Measurements from ENCODE around the gene TRIP10. TPM values are rescaled to one million over a fixed set of nuclear protein-coding genes. Genes with fewer than 3 reads are reported as not detected.
"Not testable (repeated sequence)": the region's sequence is repeated elsewhere in the genome, so short reads cannot be mapped to it uniquely, and the experiment has no call there.

TRIP10 gene
- total and polyA plus RNA-seq, 2 of the 13 experiments (the other 11 are each of a cell fraction or from before 2014, with no cell fraction given): 32.5 to 33.2 TPM

DNA sequence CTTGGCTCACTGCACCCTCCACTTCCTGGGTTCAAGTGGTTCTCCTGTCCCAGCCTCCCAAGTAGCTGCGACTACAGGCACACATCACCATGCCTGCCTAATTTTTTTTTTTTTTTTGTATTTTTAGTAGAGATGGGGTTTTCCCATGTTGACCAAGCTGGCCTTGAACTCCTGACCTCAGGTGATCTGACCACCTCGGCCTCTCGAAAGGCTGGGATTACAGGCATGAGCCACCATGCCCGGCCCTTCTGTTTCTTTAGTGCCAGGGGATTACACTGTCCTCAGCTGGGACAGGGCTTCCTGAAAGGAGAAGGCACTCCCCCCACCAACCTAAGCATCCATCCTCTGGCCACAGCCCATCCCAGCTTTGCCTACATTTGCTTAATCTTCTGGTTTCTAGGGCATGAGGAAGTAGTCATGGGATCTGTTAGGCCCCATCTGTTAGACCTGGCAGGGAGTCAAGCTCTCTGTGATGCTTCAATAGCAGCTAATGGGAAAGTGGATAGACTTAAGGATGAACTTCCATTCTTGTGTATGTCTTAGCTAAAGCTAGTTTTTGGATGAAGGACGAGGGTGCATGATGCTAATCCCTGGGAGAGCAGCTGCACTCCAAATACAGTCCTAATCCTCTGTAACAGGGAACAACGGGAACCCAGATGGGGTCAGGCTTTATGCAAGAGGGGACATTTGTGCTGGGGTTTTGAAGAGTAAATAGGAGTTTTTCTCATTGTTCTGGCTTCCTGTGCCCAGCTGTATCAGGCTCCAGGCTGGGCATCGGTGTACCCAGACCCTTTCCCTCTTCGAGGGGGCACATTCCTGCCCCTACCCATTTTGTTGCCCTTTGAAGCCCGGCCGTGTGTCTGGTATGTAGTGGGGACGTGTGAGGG, 35.6 kb downstream of the TRIP10 start (continued):
- TF ChIP-seq, protein P1, sequence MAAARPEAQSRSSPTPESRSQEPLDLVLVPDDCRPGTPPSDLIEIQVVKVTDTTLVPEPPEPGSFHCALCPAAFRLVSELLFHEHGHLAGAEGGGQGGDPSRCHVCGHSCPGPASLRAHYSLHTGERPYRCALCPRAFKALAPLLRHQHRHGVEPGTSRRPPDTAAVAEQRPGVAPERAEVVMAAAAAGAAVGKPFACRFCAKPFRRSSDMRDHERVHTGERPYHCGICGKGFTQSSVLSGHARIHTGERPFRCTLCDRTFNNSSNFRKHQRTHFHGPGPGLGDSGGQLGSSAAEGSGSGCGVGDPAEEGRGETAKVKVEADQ (CRISPR knock-in tag; IDR thresholded peaks at IDR 0.05; ENCODE audit: borderline replicate concordance): no peak

DNA sequence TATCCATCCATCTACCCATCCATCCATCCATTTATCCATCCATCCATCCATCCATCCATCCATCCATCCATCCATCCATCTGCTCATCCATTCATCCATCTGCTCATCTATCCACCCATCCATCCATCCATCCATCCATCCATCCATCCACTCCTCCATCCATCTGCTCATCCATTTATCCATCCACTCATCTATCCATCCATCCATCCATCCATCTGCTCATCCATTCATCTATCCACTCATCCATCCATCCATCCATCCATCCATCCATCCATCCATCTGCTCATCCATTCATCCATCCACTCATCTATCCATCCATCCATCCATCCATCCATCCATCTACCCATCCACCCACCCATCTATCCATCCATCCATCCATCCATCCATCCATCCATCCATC, 36.6 kb downstream of the TRIP10 start:
- in situ Hi-C loops (cut with HindIII; ENCODE audit: extremely low pct_ligation_motif_present, low pct_unique_long_range_greater_than_20kb); H3K27me3 ChIP-seq (ENCODE audit: control insufficient read depth in 1 of 2, insufficient read depth in 2 of 2, low read length in 2 of 2); BruUV-seq (replicated peaks); H2AFZ ChIP-seq (ENCODE audit: low read length); H3K9ac ChIP-seq (ENCODE audit: insufficient read depth, low read depth, low read length); ATAC-seq; FAIRE-seq; H3K27ac ChIP-seq (ENCODE audit: extremely low read length, insufficient read depth, low read length); DNase-seq (ENCODE audit: low spot score); H3K4me2 ChIP-seq (ENCODE audit: low read depth, low read length); H4K20me1 ChIP-seq (ENCODE audit: insufficient read depth, low read length); intact Hi-C loops (cut with micrococcal nuclease; ENCODE audit: unreplicated experiment); H3K79me2 ChIP-seq (ENCODE audit: insufficient read depth, low read length); H3K36me3 ChIP-seq (replicated peaks in 1 of 2; ENCODE audit: control insufficient read depth in 1 of 2, insufficient read depth in 2 of 2, low read length in 2 of 2); H3K4me3 ChIP-seq (replicated peaks in 1 of 3; ENCODE audit: insufficient read depth in 1 of 3, low read depth in 2 of 3, low read length in 3 of 3); H3K9me3 ChIP-seq (ENCODE audit: low read length); POLR2A ChIA-PET; CTCF ChIA-PET (ENCODE audit: low intra/inter-chr PET ratio, low total read pairs); H3K4me1 ChIP-seq (ENCODE audit: insufficient read depth, low read length): not testable (repeated sequence)

DNA sequence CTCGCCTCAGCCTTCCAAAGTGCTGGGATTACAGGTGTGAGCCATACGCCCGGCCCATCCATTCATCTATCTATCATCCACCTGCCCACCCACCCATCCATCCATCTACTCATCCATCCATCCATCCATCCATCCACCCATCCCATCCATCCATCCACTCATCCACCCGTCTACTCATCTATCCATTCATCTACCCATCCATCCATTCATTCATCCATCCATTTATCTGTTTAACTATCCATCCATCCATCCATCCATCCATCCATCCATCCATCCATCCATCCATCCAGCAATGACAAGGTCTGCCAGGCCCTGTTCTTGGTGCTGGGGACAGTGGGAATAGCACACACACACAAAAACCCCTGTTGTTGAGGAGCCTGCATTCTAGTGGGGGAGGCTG, 37.5 kb downstream of the TRIP10 start:
- no peaks in the 10 kb centered on the region for H3K27me3 ChIP-seq (ENCODE audit: control insufficient read depth in 1 of 2, insufficient read depth in 2 of 2, low read length in 2 of 2)
- POLR2A ChIA-PET: no interaction called here
- no peak overlapping the region for H3K4me2 ChIP-seq (ENCODE audit: low read depth, low read length)
- H4K20me1 ChIP-seq (ENCODE audit: insufficient read depth, low read length): no peaks in the 10 kb centered on the region
- H3K27ac ChIP-seq (ENCODE audit: extremely low read length, insufficient read depth, low read length): no peak overlapping the region
- no peak overlapping the region for H3K4me3 ChIP-seq (replicated peaks in 1 of 3; ENCODE audit: insufficient read depth in 1 of 3, low read depth in 2 of 3, low read length in 3 of 3)
- no peaks in the 10 kb centered on the region for H3K4me1 ChIP-seq (ENCODE audit: insufficient read depth, low read length)
- FAIRE-seq (no peak), ATAC-seq (no peak), DNase-seq (ENCODE audit: low spot score) (no peak)
- no peak overlapping the region for H2AFZ ChIP-seq (ENCODE audit: low read length)
- H3K79me2 ChIP-seq (ENCODE audit: insufficient read depth, low read length): no peaks in the 10 kb centered on the region
- no TSS peak for BruUV-seq (replicated peaks)
- intact Hi-C loops (cut with micrococcal nuclease; ENCODE audit: unreplicated experiment) (no loop called here), in situ Hi-C loops (cut with HindIII; ENCODE audit: extremely low pct_ligation_motif_present, low pct_unique_long_range_greater_than_20kb) (no loop called here)
- 52% methylated on average over 4 of the region's 4 CpGs for WGBS (ENCODE audit: low lambda C conversion rate)
- no peaks in the 10 kb centered on the region for H3K36me3 ChIP-seq (replicated peaks in 1 of 2; ENCODE audit: control insufficient read depth in 1 of 2, insufficient read depth in 2 of 2, low read length in 2 of 2)
- TF ChIP-seq FIP1L1 (IDR thresholded peaks at IDR 0.05; ENCODE audit: borderline replicate concordance, insufficient read depth, low read depth, low read length) (no peak), CENPT (CRISPR knock-in tag; IDR thresholded peaks at IDR 0.05; ENCODE audit: low read depth) (no peak), SIN3B (IDR thresholded peaks at IDR 0.05; ENCODE audit: low read length) (no peak), ZNF629 (CRISPR knock-in tag; conservative IDR thresholded peaks at IDR 0.05) (no peak), ELF4 (CRISPR knock-in tag; IDR thresholded peaks at IDR 0.05; ENCODE audit: borderline replicate concordance) (no peak), ZNF468 (CRISPR knock-in tag; IDR thresholded peaks at IDR 0.05) (no peak), TP53 (CRISPR knock-in tag; conservative IDR thresholded peaks at IDR 0.05) (no peak), ZNF335 (CRISPR knock-in tag; IDR thresholded peaks at IDR 0.05) (no peak), SP1 (IDR thresholded peaks at IDR 0.05) (no peak), SP1 (CRISPR knock-in tag; IDR thresholded peaks at IDR 0.05) (no peak), ZEB1 (IDR thresholded peaks at IDR 0.05; ENCODE audit: insufficient replicate concordance, low read depth) (no peak), SETDB1 (CRISPR knock-in tag; IDR thresholded peaks at IDR 0.05; ENCODE audit: borderline replicate concordance) (no peak), NFYC (CRISPR knock-in tag; IDR thresholded peaks at IDR 0.05) (no peak)
- TF ChIP-seq, protein P2, sequence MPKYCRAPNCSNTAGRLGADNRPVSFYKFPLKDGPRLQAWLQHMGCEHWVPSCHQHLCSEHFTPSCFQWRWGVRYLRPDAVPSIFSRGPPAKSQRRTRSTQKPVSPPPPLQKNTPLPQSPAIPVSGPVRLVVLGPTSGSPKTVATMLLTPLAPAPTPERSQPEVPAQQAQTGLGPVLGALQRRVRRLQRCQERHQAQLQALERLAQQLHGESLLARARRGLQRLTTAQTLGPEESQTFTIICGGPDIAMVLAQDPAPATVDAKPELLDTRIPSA (CRISPR knock-in tag; IDR thresholded peaks at IDR 0.05; ENCODE audit: borderline replicate concordance): no peak
- TF ChIP-seq, protein P3, sequence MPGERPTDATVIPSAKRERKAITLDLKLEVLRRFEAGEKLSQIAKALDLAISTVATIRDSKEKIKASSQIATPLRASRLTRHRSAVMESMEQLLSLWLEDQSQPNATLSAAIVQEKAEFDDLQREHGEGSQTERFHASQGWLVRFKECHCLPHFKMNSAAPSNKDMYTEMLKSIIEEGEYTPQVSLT (CRISPR knock-in tag; IDR thresholded peaks at IDR 0.05; ENCODE audit: borderline replicate concordance, low read depth): no peak
- CTCF ChIA-PET (ENCODE audit: low intra/inter-chr PET ratio, low total read pairs): no interaction called here
- no peak overlapping the region for H3K9ac ChIP-seq (ENCODE audit: insufficient read depth, low read depth, low read length)
- H3K9me3 ChIP-seq (ENCODE audit: low read length): no peaks in the 10 kb centered on the region

All from HepG2 (cell line).